ENCODE measurements around the gene ALOX12B. TPM values are rescaled to one million over a fixed set of nuclear protein-coding genes. Genes with fewer than 3 reads are reported as not detected.

Gene ALOX12B
- polyA plus RNA-seq, 1 of the 3 experiments (the other 2 are of a cell fraction) = 0.20 TPM

GRCh38 chr17:8056976-8057625 is 30.4 kb downstream of the ALOX12B start:
- no peaks in the 10 kb centered on the region for H3K79me2 ChIP-seq (ENCODE audit: insufficient read depth)
- CTCF ChIA-PET = interaction anchor here (0.7 to 8.9 kb wide), 44 partner anchors 8 to 314 kb away, joined by 3 to 390 read pairs (median 6); partner anchors contain the start of genes ALOX12B, ALOXE3, CNTROB and NAA38
- peaks cover 27% of the 10 kb centered on the region for H3K27me3 ChIP-seq (ENCODE audit: insufficient read depth)
- no peaks in the 10 kb centered on the region for H3K9me3 ChIP-seq
- no peak overlapping the region for H3K4me3 ChIP-seq (ENCODE audit: low read depth in 2 of 2, low read length in 1 of 2)
- no peaks in the 10 kb centered on the region for H3K9me2 ChIP-seq
- H2AFZ ChIP-seq (ENCODE audit: low read depth) = no peak overlapping the region
- H3K9ac ChIP-seq = no peak overlapping the region
- H4K20me1 ChIP-seq (ENCODE audit: insufficient read depth) = no peaks in the 10 kb centered on the region
- 76% methylated on average over 17 of the region's 17 CpGs for WGBS (ENCODE audit: low lambda C conversion rate)
- TF ChIP-seq FOXJ3 (CRISPR knock-in tag; IDR thresholded peaks at IDR 0.05) = no peak
- no peak for TF ChIP-seq MAX (IDR thresholded peaks at IDR 0.05; ENCODE audit: low read depth)
- TF ChIP-seq RXRA (IDR thresholded peaks at IDR 0.05; ENCODE audit: borderline replicate concordance, low read depth) = no peak
- TF ChIP-seq NFIC (IDR thresholded peaks at IDR 0.05; ENCODE audit: borderline replicate concordance) = no peak
- TF ChIP-seq TCF12 (IDR thresholded peaks at IDR 0.05) = no peak
- no peak for TF ChIP-seq RAD21 (IDR thresholded peaks at IDR 0.05; ENCODE audit: low read length)
- TF ChIP-seq FOXM1 (IDR thresholded peaks at IDR 0.05; ENCODE audit: low read depth) = no peak
- TF ChIP-seq YY1 (IDR thresholded peaks at IDR 0.05; ENCODE audit: low read depth) = no peak
- no peak for TF ChIP-seq EP300 (IDR thresholded peaks at IDR 0.05; ENCODE audit: borderline replicate concordance in 1 of 2, low read depth in 1 of 2, low read length in 1 of 2)
- no peak for TF ChIP-seq RCOR1 (IDR thresholded peaks at IDR 0.05; ENCODE audit: low read length)
- no peak for TF ChIP-seq FOSL2 (IDR thresholded peaks at IDR 0.05; ENCODE audit: borderline replicate concordance, low read depth)
- no peak for TF ChIP-seq MXI1 (IDR thresholded peaks at IDR 0.05; ENCODE audit: low read depth, low read length)
- no peak for TF ChIP-seq CHD2 (IDR thresholded peaks at IDR 0.05; ENCODE audit: low read length, partially characterized antibody)
- no peak for TF ChIP-seq IRF3 (IDR thresholded peaks at IDR 0.05; ENCODE audit: low read depth, low read length)
- no peak for TF ChIP-seq NRF1 (IDR thresholded peaks at IDR 0.05; ENCODE audit: low read depth, low read length)
- TF ChIP-seq SMC3 (IDR thresholded peaks at IDR 0.05; ENCODE audit: low read depth, low read length) = no peak
- no peak for TF ChIP-seq GABPA (IDR thresholded peaks at IDR 0.05; ENCODE audit: low read depth)
- no peak for TF ChIP-seq JUND (IDR thresholded peaks at IDR 0.05)
- no peak for TF ChIP-seq ELF1 (IDR thresholded peaks at IDR 0.05)
- no peak for TF ChIP-seq PBX3 (IDR thresholded peaks at IDR 0.05)
- H3K4me1 ChIP-seq (ENCODE audit: control insufficient read depth in 1 of 2, insufficient read depth in 2 of 2, low read depth in 1 of 2, low read length in 1 of 2) = peaks cover 0 to 6% of the 10 kb centered on the region in 2 experiments; a peak in 2 of 4 replicates
- no peaks in the 10 kb centered on the region for H3F3A ChIP-seq (replicated peaks; ENCODE audit: insufficient read depth)
- POLR2A ChIA-PET = interaction anchor here (1.3 kb wide), 1 partner anchor 141 kb away, joined by 3 read pairs; the partner anchor contains the start of gene RNF227
- H3K27ac ChIP-seq (ENCODE audit: low read depth in 2 of 2, low read length in 1 of 2) = no peak overlapping the region
- no peak for DNase-seq
- 0 out of 2 replicates have a peak overlapping the region, but pooled peaks have one; percentile 58 for H3K4me2 ChIP-seq
- H3K36me3 ChIP-seq (replicated peaks in 1 of 2; ENCODE audit: control insufficient read depth in 1 of 2, insufficient read depth in 2 of 2, low read length in 1 of 2) = no peaks in the 10 kb centered on the region
